Tibial nerve (tissue), 4 donors: Measurements from ENCODE around the gene EVC2.

ENCODE experiments used
- CTCF ChIP-seq, 5 experiments: fragments of 200-600 bp in 3 of 5; fragments of 450-650 bp in 2 of 5; sonication (generic) in 3 of 5; IDR thresholded peaks; one replicate each; pipeline ENCODE4 v1.5.1; 2016 to 2019; ENCODE audit warnings: antibody characterized with exemption in 5 of 5, mild to moderate bottlenecking in 3 of 5, moderate library complexity in 2 of 5
- EP300 ChIP-seq, 2 donors: sonication (generic); formaldehyde crosslinking; IDR thresholded peaks; one replicate each; pipeline ENCODE4 v1.6.1; 2017; ENCODE audit warnings: antibody characterized with exemption in 2 of 2, mild to moderate bottlenecking in 1 of 2
- POLR2A ChIP-seq, 2 donors: fragments of 450-650 bp; IDR thresholded peaks; one replicate each; pipeline ENCODE4 v1.6.1; 2017; ENCODE audit warnings: antibody characterized with exemption in 2 of 2, mild to moderate bottlenecking in 2 of 2, moderate library complexity in 2 of 2

DNA sequence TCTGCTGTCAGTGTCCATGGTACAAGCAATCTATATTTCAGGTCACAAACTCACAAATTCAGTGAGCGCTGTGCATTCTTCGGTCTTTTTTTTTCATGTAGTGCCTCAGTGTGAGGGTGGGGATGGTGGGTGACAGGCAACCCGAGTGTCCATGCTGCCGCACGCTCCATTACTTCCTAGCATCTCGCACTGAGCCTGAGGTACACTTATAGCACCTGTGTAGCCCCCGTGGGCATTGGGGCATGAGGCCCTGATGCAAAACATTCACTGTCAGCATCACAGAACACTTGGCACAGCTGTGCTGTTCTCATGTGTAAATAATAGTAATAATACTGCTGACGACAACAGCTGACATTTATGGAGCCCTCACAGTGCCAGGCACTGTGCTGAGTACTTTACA lies 31.6 kb downstream of the EVC2 start:
- TF ChIP-seq POLR2A (IDR thresholded peaks at IDR 0.05), result no peak
- no peak for TF ChIP-seq CTCF (IDR thresholded peaks at IDR 0.05)
- no peak for TF ChIP-seq EP300 (IDR thresholded peaks at IDR 0.05)
